ENCODE data around the gene SRPK2. TPM values are rescaled to one million over a fixed set of nuclear protein-coding genes. Genes with fewer than 3 reads are reported as not detected.

Gene SRPK2
- total RNA-seq, 1 donor from 2014 or later, result 70.5 TPM

DNA sequence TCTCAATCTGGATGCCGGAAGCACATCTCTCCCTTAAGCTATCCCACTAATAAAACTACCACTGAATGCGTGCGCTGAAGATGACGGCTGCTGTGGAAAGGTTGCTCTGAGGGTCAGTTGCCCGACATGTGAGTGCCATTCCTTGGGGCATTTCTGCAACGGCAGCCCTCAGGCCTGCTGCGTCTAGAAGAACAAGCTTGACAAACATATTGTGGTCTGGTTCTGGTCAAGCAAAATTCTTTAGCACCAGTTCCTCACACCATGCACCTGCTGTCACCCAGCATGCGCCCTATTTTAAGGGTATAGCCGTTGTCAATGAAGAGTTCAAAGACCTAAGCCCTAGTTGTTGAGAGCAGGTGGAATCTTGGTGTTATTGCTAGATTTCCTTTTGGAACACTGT, 184.2 kb downstream of the SRPK2 start:
- H3K4me1 Mint-ChIP-seq (ENCODE audit: unreplicated experiment), result peaks cover 32% of the 10 kb centered on the region
- TF ChIP-seq, protein P1, sequence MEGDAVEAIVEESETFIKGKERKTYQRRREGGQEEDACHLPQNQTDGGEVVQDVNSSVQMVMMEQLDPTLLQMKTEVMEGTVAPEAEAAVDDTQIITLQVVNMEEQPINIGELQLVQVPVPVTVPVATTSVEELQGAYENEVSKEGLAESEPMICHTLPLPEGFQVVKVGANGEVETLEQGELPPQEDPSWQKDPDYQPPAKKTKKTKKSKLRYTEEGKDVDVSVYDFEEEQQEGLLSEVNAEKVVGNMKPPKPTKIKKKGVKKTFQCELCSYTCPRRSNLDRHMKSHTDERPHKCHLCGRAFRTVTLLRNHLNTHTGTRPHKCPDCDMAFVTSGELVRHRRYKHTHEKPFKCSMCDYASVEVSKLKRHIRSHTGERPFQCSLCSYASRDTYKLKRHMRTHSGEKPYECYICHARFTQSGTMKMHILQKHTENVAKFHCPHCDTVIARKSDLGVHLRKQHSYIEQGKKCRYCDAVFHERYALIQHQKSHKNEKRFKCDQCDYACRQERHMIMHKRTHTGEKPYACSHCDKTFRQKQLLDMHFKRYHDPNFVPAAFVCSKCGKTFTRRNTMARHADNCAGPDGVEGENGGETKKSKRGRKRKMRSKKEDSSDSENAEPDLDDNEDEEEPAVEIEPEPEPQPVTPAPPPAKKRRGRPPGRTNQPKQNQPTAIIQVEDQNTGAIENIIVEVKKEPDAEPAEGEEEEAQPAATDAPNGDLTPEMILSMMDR (IDR thresholded peaks at IDR 0.05; ENCODE audit: unreplicated experiment), result no peak
- no peak for DNase-seq (ENCODE audit: low spot score)
- peaks cover 21% of the 10 kb centered on the region for H3K36me3 Mint-ChIP-seq (ENCODE audit: low read depth, unreplicated experiment)
- H3K27me3 Mint-ChIP-seq (ENCODE audit: unreplicated experiment), result peaks cover 5% of the 10 kb centered on the region
- H3K9me3 Mint-ChIP-seq (ENCODE audit: unreplicated experiment), result no peaks in the 10 kb centered on the region
- no peak overlapping the region for H3K27ac Mint-ChIP-seq (ENCODE audit: unreplicated experiment)
- H3K4me3 Mint-ChIP-seq (ENCODE audit: unreplicated experiment), result no peak overlapping the region

DNA sequence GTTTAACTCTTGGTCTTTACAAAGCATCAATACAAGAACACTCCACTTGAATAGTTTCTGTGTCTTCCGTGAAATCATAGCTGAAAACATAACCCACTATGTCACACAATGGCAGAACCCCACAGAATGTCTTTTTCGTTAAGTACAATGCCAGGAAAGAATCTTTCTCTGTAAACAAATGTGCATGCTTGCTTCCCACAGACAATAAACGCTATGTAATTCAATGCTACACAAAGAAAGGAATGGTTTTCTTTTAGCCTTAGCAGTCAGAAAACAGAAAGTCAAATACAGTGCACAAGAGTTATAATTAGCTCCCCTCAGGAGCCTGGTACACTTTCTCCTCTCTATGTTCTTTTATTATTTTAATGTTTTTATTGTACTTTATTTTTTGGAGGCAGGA, 186.1 kb downstream of the SRPK2 start:
- Mint-ChIP-seq H3K27ac (ENCODE audit: unreplicated experiment) (peak overlapping the region; percentile 99), H3K9me3 (ENCODE audit: unreplicated experiment) (no peaks in the 10 kb centered on the region), H3K4me1 (ENCODE audit: unreplicated experiment) (peaks cover 36% of the 10 kb centered on the region), H3K36me3 (ENCODE audit: low read depth, unreplicated experiment) (peaks cover 21% of the 10 kb centered on the region), H3K27me3 (ENCODE audit: unreplicated experiment) (peaks cover 5% of the 10 kb centered on the region), H3K4me3 (ENCODE audit: unreplicated experiment) (peak overlapping the region; percentile 52)
- DNase-seq (ENCODE audit: low spot score), result no peak
- TF ChIP-seq, protein P1 (IDR thresholded peaks at IDR 0.05; ENCODE audit: unreplicated experiment), result no peak

DNA sequence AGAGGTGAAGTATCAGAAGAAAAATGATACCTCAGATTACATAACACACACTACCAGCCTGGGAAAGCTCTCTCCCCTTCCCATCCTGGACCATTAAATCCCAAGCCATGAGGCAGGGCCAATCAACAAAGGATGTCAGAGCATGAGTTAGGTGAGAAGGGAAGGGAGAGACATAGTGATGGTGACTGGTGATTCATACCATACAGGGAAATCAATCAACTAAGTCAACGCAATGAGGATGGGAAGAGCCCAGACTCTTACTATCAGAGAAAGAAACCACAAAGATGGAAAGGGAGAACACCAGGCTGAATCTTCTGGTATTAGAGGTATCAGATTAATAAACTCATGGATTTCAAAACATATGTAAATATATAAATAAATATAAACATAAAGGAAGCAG, 189.3 kb downstream of the SRPK2 start:
- DNase-seq (ENCODE audit: low spot score), result no peak
- Mint-ChIP-seq H3K27ac (ENCODE audit: unreplicated experiment) (peak overlapping the region; percentile 9), H3K4me1 (ENCODE audit: unreplicated experiment) (peaks cover 27% of the 10 kb centered on the region), H3K4me3 (ENCODE audit: unreplicated experiment) (peak overlapping the region; percentile 3), H3K27me3 (ENCODE audit: unreplicated experiment) (peaks cover 5% of the 10 kb centered on the region), H3K9me3 (ENCODE audit: unreplicated experiment) (no peaks in the 10 kb centered on the region), H3K36me3 (ENCODE audit: low read depth, unreplicated experiment) (peaks cover 21% of the 10 kb centered on the region)
- TF ChIP-seq, protein P1 (IDR thresholded peaks at IDR 0.05; ENCODE audit: unreplicated experiment), result no peak

DNA sequence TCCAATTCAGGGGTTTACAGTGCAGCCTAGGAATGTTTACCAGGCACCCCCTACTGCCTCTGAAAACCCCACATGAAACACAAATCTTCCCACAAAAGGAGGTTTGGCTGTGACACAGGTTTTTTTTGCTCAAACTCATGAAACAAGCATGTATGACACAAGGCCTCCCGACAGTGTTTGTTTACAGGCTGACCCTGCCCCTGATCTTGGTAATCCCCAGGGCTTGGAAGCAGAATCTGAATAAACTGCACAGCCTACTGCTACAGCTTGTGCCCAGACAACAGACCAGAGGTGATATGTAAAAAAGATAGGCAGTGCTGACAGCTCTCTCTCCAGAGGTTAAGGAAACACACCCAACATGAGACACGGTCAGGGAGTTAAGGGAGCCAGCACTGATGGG, 190.5 kb downstream of the SRPK2 start:
- H3K9me3 Mint-ChIP-seq (ENCODE audit: unreplicated experiment), result no peaks in the 10 kb centered on the region
- no peak overlapping the region for H3K4me3 Mint-ChIP-seq (ENCODE audit: unreplicated experiment)
- TF ChIP-seq, protein P1 (IDR thresholded peaks at IDR 0.05; ENCODE audit: unreplicated experiment), result no peak
- H3K27ac Mint-ChIP-seq (ENCODE audit: unreplicated experiment), result no peak overlapping the region
- peaks cover 14% of the 10 kb centered on the region for H3K36me3 Mint-ChIP-seq (ENCODE audit: low read depth, unreplicated experiment)
- peaks cover 19% of the 10 kb centered on the region for H3K4me1 Mint-ChIP-seq (ENCODE audit: unreplicated experiment)
- H3K27me3 Mint-ChIP-seq (ENCODE audit: unreplicated experiment), result no peaks in the 10 kb centered on the region
- DNase-seq (ENCODE audit: low spot score), result no peak

DNA sequence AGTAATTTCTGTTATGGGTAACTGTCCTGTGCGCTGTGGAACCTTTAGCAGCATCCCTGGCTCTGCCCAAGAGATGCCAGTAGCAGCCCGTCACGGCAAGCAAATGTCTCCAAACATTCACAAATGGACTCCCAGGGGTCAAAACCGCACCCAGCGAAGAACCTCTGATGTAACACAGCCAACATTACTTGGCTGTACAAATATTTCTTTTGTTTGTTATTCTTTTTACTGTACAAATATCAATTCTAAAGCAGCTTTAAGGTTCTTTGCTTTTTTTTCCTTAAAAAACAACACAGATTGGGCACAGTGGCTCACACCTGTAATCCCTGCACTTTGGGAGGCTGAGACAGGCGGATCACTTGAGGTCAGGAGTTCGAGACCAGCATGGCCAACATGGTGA, 192.2 kb downstream of the SRPK2 start:
- Mint-ChIP-seq H3K9me3 (ENCODE audit: unreplicated experiment) (no peaks in the 10 kb centered on the region), H3K4me3 (ENCODE audit: unreplicated experiment) (no peak overlapping the region), H3K27ac (ENCODE audit: unreplicated experiment) (no peak overlapping the region), H3K4me1 (ENCODE audit: unreplicated experiment) (peaks cover 4% of the 10 kb centered on the region), H3K36me3 (ENCODE audit: low read depth, unreplicated experiment) (peaks cover 8% of the 10 kb centered on the region), H3K27me3 (ENCODE audit: unreplicated experiment) (peaks cover 1% of the 10 kb centered on the region)
- DNase-seq (ENCODE audit: low spot score), result no peak
- TF ChIP-seq, protein P1 (IDR thresholded peaks at IDR 0.05; ENCODE audit: unreplicated experiment), result no peak

All from endothelial cell (in vitro differentiated cells).